Measurements from ENCODE around the gene MYO9B.
"Not testable (repeated sequence)": the region's sequence is repeated elsewhere in the genome, so short reads cannot be mapped to it uniquely, and the experiment has no call there.

Gene MYO9B

DNA sequence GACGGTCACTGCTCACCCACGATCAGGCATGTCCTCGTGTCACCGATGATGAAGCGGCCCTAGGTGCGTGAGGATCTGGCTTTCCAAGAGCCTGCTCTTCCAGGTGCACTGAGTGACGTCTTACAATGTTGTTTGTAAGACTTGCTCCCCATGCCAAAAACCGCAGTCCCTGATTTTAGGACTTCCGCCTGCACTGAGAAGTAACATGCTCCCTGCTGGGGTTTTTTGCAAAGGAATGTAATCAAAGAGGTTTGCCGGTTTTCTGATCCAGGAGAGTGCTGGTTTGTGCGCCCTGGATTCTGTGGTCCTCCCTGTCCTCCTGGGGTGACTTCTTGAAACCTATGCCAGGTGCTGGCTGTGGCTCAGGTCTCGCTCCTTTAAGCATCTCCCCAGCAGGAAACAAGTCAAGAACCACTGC, 38.8 kb downstream of the MYO9B start:
- no peak for DNase-seq (ENCODE audit: low read depth in 2 of 2, low spot score in 1 of 2)

DNA sequence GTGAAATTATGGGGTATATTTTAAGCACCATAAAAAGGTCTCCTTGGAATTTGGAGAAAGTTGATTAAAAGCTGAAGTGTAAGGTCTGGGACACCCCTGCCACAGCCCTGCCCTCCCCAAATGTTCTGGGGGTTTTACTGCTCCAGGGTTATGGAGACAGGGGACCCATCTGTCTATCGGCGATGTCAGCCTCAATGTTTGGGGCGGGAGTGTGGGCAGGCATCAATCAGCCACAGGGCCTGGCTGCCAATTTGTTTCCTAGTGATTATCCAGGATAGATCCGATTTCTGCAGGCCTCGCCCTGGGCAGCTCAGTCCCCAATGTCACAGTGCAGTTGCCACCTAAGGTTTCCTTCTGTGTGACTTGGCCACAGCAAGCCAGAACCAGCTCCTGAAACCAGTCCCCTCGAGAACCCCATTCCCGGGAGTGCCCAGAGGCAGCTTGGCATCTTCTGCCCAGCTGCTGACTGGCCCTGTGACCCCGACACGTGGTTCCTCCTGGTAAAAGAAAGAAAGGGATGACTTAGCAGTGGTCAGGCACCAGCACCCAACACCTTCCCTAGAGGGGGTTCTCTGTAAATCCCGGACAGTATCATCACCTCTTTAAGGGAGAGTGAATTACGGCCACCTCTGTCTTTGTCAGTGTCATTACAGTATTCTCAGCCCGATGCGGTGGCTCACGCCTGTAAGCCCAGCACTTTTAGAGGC, 41.6 kb downstream of the MYO9B start:
- DNase-seq (ENCODE audit: low read depth in 2 of 2, low spot score in 1 of 2) = no peak

DNA sequence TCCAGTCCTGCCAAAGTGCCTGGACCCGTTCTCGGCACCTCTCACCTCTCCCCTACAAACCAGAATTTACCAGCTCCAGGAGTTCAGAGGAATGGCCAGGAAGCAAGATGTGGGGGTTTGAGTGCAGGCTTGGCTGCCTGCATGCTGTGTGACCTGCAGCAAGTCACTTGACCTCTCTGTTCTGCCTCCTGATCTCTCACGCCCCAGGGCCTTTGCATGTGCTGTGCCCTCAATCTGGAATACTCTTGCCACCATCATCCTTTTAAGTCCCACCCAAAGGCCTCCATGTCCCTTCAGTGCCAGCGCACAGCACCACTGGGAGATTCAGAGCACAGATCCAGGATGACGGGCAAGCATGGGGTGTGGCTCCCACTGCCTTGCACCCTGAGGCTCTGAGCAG, 43.4 kb downstream of the MYO9B start:
- DNase-seq (ENCODE audit: low read depth in 2 of 2, low spot score in 1 of 2) = no peak

DNA sequence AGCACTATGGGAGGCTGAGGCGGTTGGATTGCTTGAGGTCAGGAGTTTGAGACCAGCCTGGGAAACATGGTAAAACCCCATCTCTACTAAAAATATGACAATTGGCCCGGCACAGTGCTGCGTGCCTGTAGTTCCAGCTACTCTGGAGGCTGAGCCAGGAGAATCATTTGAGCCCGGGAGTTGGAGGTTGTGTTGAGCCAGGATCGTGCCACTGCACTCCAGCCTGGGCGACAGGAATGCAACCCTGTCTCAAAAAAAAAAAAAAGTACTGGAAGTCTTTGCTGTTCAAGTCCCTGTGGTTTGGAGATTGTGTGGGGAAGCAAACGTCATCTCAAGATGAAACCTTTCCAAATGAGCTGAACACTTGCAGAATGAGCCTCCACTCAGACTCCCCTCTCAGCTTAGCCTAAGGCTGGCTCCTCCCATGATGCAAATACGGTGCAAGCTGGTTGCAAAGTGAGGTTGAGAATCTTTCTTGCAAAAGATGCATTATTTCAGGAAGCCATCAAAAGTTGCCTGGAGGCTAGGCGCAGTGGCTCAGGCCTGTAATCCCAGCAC, 46.2 kb downstream of the MYO9B start:
- no peak for DNase-seq (ENCODE audit: low read depth in 2 of 2, low spot score in 1 of 2)

DNA sequence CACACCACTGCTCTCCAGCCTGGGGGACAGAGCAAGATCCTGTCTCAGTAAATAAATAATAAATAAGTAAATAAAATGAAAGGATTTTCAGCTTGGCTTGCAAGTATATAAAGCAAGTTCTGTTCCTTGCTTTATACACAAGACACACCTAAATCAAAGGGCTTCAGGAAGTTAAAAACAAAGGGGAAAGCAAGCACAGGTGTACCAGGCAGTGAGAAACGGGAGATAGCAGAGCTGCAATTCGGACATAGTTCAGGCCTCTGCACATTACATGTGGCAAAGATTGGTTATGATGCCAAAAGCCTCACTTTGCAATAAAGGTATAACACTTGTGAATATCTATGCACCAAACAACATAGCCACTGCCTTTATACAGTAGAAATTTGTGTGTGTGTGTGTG, 47.5 kb downstream of the MYO9B start:
- no peak for DNase-seq (ENCODE audit: low read depth in 2 of 2, low spot score in 1 of 2)

DNA sequence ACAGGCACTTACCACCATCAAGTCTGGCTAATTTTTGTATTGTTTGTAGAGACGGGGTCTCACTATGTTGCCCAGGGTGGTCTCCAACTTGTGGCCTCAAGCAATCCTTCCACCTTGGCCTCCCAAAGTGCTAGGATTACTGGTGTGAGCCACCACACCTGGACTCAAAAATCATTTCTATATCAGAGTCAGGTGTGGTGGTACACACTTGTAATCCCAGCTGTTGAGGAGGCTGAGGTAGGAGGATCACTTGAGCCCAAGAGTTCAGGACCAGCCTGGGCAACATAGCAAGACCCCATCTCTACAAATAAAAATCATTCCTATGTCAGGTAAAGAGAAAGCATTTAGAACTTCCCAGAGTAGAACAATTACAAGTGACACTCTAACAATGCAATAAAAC, 48.4 kb downstream of the MYO9B start:
- no peak for DNase-seq (ENCODE audit: low read depth in 2 of 2, low spot score in 1 of 2)

DNA sequence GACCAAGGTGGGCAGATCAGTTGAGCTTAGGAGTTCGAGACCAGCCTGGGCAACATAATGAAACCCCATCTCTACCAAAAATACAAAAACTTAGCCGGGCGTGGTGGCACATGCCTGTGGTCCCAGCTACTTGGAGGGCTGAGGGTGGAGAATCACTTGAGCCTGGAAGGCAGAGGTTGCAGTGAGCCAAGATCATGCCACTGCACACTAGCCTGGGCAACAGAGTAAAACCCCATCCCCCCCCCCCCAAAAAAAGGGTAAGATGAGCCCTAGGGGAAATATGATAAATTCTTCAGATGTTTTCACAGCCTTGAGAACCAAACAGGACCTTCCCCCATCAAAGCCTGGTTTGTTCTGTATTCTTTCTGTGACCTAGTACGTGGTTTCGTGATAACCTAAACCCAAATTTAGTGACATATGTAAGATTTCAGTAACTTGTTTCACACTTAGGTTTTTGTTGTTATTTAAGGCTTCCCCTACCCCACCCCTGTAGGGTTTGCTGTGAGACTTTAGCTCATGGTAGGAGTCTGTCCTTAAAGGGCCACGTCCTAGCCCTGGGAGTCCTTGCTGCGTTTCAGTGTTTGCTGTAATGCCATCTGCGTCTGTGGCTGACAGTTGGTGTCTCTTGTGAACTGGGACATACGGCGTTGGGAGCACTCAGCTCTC, 49.6 kb downstream of the MYO9B start:
- peak in 1 of 2 donors; percentile 31 for DNase-seq (ENCODE audit: low read depth in 2 of 2, low spot score in 1 of 2)

DNA sequence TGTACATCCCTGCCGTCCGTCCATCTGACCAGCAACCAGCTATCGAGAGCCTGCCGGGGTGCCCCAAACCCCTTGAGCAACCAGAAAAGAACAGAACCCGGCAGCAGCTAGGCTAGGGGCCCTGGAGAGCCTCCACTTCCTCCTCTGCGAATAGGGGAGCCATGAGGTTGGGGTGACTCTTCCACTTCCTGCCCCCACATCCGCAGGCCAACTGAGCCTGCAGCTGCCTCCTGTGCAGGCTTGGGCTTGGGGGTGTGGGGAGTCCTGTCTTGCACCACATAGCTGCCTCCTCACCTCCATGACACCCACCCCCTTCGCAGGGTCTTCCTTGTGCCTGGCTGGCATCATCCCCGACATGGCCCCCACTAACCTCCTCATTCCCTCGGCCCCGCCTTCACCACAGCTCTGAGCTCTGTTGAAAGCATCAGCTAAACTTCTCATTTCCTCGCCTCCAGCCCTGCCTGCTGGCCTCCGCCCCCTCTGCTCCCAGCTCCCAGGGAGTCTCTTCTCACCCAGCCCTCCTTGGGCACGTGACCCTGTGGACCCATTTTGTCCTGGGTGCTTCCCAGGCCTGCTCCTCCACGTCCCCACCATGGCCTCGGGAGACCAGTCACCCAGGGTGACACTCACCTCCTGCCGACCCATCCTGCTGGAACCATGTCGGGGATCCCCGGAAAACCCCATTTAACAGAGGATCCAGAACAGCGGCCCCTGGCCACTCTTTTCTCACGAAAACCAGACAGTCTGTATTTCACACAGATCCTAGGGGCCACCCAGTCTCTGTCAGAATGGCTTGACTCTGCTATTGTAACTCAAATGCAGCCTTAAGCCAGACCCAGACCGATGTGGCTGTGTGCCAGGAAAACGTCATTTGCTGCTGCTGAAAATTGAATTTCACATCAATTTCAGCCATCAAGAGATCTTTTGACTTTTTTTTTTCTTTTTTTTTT, 50.4 kb downstream of the MYO9B start:
- DNase-seq (ENCODE audit: low read depth in 2 of 2, low spot score in 1 of 2) = peak; percentile 41 to 51

DNA sequence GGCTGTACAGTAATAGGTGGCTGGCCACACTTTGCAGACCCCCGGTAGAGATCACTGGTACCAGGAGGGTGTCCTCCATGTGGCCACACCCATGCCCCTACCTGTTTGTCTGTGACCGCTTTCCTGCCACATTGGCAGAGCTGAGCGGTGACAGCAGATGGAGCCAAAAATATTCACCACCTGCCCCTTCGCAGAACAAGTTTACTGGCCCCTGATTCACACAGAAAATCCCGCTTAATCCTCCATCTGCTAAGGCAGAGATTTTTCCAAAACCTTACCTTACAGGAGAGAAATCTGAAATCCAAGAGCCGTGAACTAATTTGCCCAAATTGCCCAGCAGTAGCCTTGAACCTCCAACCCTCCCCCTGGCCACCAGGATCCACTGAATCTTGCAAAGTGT, 52.1 kb downstream of the MYO9B start:
- DNase-seq (ENCODE audit: low read depth in 2 of 2, low spot score in 1 of 2) = no peak

DNA sequence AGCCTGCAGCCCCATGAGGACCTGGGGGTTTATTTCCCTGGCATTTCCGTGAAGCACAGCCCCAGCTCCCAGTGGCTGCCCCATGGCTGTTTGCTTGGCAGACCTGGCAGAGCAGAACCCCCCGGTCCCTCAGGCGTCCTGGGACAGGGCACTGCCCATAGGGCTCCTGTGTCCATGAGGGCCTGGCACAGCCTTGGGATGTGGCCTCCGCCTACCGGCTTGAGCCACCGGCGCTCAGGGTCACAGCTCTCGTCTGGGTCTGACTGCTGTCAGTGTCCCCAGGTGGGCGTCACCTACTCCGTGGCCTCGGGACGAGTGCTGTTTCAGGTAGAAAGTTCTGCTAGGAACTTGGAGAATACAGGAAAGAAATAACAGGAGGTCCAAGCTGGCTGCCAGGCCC, 52.8 kb downstream of the MYO9B start:
- no peak for DNase-seq (ENCODE audit: low read depth in 2 of 2, low spot score in 1 of 2)

DNA sequence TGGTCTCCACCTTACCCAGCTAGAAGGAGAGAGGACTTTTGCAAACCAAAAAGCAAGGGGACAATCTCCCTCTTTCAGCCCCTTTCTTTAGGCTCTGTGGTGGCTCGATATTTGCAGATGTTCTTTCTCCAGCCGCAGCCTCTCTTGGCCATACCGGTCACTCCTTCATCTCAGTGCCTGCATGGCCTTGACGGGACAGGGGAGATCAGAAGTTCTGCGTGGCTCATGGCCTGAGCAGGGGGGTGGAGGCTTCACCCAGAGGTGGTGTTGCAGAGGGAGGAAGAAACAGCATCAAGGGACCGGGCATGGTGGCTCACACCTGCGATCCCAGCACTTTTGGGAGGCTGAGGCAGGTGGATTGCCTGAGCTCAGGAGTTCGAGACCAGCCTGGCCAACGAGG, 53.2 kb downstream of the MYO9B start:
- no peak for DNase-seq (ENCODE audit: low read depth in 2 of 2, low spot score in 1 of 2)

DNA sequence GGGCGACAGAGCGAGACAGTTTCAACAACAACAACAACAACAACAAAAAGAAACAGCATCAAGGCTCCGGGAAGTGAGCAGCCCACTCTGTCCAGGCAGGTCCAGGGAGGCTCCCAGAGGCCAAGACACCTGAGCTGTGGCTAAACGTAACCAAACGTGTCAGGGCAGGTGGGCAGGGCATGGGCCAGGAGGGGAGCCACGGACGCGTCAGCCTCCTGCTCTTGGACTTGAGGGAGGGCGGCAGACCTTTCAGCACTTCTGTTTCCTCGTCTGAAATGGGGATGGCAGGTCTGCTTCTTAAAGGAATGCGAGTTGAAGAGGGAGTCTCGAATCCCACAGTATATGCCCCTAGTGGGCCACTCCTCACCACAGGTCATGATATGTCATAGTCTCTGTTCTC, 53.8 kb downstream of the MYO9B start:
- no peak for DNase-seq (ENCODE audit: low read depth in 2 of 2, low spot score in 1 of 2)

DNA sequence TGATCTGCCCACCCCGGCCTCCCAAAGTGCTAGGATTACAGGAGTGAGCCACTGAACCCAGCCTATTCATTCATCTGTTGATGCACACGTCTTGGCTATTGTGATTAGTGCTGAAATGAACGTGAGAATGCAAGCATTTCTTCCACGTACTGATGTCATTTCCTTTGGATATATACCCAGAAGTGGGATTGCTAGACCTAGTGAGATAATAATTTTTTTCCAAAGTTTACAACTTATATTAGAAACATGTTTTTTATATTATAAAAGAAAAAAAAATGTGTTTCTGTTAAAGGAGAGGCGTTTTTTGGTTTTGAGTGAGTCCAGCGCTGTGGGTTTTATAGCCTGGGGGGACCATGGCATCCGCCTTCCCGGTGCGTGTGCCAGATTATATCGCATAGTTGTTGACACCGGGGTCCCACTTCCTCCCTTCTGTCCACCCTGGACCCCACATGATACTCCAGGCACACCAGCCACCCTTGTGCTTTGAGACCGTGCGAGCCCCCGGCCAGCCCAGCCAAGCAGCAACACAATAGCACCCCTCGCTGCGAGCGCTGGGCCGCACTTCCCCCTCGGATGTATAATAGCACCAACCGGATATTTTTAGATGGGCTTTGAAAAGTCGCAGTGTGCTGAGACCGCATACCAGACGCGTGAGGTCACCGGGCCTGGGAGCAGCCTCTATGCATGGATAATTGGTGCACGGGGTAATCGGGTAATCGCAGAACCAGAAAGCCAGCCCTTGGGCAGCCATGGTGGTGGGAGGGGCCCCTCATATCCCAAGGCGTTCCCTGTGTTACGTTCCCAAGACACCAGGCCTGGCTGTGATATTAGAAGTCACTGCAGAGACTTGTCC, 59.6 kb downstream of the MYO9B start:
- peak; percentile 1 to 9 for DNase-seq (ENCODE audit: low read depth in 2 of 2, low spot score in 1 of 2)

DNA sequence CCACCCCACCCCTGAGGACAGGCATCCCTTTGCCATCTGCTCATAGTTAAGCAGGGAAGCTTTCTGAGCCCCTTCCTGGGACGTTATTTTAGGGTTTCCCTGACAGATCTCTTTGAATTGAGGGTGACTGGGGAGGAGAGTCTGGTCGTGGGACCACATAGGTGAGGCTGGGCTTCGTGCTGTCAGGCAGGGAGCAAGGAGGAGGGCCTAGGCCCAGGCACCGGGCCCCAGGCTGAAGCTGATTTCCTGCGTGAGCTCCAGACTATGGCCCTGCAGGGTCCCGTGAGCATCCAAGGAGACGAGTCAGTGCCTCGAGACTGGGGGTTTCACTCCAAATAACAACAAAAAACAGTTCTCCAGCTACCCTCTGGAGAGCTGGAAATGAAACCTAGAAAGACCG, 60.4 kb downstream of the MYO9B start:
- DNase-seq (ENCODE audit: low read depth in 2 of 2, low spot score in 1 of 2) = no peak

DNA sequence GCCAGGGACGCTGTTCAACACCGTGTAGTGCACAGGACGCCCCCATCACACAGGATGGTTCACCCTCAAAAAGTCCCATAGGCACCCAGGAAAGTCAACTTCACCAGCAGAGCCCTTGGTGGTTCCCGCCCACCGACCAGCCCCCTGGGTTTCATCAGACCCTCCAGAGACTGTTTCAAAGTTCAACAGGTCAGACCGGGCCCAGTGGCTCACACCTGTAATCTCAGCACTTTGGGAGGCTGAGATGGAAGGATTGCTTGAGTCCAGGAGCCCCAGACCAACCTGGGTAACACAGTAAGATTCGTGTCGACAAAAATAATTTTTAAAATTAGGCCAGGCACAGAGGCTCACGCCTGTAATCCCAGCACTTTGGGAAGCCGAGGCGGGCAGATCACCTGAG, 61.0 kb downstream of the MYO9B start:
- DNase-seq (ENCODE audit: low read depth in 2 of 2, low spot score in 1 of 2) = no peak

DNA sequence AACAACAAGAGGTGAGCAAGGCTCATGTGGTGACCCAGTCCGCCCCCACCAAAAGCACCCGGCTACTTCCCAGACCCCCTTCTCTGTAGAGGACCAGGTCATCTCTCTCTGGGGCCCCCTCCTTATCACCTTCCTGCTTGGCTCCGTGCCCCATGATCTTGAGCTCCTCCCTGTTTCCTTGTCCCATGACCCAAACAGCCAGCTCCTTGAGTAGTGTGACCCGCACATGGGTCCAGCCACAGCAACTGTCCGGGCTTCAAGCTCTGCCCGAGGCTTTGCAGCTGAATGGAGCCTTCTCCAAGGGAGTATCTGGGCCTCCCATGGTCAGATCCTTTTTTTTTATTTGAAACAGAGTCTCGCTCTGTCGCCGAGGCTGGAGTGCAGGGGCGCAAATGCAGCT, 61.8 kb downstream of the MYO9B start:
- DNase-seq (ENCODE audit: low read depth in 2 of 2, low spot score in 1 of 2) = no peak

DNA sequence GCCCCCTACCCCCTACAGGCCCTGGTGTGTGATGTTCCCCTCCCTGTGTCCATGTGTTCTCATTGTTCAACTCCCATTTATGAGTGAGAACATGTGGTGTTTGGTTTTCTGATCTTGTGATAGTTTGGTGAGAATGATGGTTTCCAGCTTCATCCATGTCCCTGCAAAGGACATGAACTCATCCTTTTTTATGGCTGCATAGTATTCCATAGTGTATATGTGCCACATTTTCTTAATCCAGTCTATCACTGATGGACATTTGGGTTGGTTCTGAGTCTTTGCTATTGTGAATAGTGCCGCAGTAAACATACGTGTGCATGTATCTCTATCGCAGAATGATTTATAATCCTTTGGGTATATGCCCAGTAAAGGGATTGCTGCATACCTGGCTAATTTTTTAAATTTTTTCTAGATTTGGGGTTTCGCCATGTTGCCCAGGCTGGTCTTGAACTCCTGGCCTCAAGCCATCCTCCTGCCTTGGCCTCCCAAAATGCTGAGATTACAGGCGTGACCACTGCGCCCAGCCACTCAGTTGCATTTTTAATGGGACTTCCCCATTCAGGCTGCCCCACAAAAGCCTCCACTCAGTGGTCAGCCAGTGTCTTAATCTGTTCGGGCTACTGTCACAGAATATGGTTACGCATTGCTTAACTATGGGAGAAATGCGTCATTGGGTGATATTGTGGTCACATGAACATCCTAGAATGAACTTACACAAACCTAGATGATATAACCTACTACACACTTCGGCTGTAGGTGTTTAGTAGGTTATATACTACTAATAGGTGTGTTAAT, 62.7 kb downstream of the MYO9B start:
- not testable (repeated sequence) for DNase-seq (ENCODE audit: low read depth in 2 of 2, low spot score in 1 of 2)

DNA sequence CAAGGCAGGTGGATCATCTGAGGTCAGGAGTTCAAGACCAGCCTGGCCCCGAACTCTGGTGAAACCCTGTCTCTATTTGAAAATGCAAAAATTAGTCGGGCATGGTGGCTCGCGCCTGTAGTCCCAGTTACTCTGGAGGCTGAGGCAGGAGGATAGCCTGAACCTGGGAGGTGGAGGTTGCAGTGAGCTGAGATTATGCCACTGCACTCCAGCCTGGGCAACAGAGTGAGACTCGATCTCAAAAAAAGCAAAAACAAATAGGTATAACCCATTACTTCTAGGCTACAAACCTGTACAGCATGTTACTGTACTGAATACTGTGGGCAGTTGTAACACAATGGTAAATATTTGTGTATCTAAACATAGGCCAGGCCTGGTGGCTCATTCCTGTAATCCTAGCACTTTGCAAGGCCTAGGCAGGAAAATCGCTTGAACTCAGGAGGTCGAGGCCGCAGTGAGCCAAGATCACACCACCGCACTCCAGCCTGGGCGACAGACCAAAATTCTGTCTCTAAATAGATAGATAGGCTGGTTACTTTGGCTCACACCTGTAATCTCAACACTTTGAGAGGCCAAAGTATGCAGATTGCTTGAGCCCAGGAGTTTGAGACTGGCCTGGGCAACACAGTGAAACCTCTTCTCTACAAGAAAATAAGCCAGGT, 63.5 kb downstream of the MYO9B start:
- no peak for DNase-seq (ENCODE audit: low read depth in 2 of 2, low spot score in 1 of 2)

DNA sequence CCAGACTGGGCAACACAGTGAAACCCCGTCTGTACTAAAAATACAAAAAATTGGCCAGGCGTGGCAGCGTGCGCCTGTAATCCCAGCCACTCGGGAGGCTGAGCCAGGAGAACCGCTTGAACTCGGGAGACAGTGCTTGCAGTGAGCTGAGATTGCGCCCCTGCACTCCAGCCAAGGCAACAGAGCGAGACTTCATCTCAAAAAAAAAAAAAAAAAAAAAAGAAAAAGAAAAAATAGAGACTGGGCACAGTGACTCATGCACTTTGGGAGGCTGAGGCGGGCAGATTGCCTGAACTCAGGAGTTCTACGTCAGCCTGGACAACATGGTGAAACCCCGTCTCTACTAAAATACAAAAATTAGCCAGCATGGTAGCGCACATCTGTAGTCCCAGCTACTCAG, 69.2 kb downstream of the MYO9B start:
- DNase-seq (ENCODE audit: low read depth in 2 of 2, low spot score in 1 of 2) = not testable (repeated sequence)

All from stimulated activated CD8-positive, alpha-beta memory T cell treated with anti-CD3 and anti-CD28 coated beads, Interleukin-4, amount 100 ng/mL, for 1 hour (primary cell).